Heart left ventricle (tissue), 13 donors: Measurements from ENCODE around the gene NEK10.

ENCODE experiments used
- CTCF ChIP-seq, 12 donors: fragments of 200-600 bp; sonication (generic) in 4 of 12; IDR thresholded peaks; one replicate each; pipeline versions ENCODE4 v1.5.0 to v1.8.0; 2018 to 2022; ENCODE audit warnings: antibody characterized with exemption in 12 of 12, mild to moderate bottlenecking in 5 of 12
- POLR2A ChIP-seq, 2 donors: fragments of 450-650 bp; IDR thresholded peaks; one replicate each; pipeline ENCODE4 v1.6.1; 2017; ENCODE audit warnings: antibody characterized with exemption in 2 of 2, mild to moderate bottlenecking in 2 of 2, moderate library complexity in 2 of 2
- donor health status: ischemic (EF 13 %, LVEDD 7.1; RV severe dilation, severe dysfunction).
- donor health status: DM: no; HTN: yes; CAD: no.
- donor health status: DM: no; HTN: no; CAD: no.
- donor health status: ischemic (EF 25% LVEDD 6.9; RV normal size, moderate dysfunction).
- donor health status: ischemic (EF 25% LVEDD 5.7; RV mildly dilated, moderate dysfunction).
- donor health status: ischemic (EF 35%, LVEDD 5.7; RV mildly dilated, moderate dysfunction).
- donor health status: nonischemic (EF 11% LVEDD 7.7; RV severe dilation, severe dysfunction).
- donor health status: DM: yes; HTN: yes; CAD: no.
- donor health status: PGD.
- donor health status: ischemic (EF 29% LVEDD 5.4; RV normal size, mild dysfunction).
- donor health status: nonischemic (EF 23%, LVEDD 6.1; RV moderate dilation, normal function).

GRCh38 chr3:27208961-27209616 lies 160.1 kb downstream of the NEK10 start:
- TF ChIP-seq POLR2A (IDR thresholded peaks at IDR 0.05) (no peak), CTCF (IDR thresholded peaks at IDR 0.05) (no peak)
